ENCODE measurements around the gene PAPSS2.

Gene PAPSS2

GRCh38 chr10:87671139-87671815, 11.6 kb downstream of the PAPSS2 start:
- no peak for DNase-seq (ENCODE audit: low spot score)

GRCh38 chr10:87672551-87672950, 12.9 kb downstream of the PAPSS2 start:
- DNase-seq (ENCODE audit: low spot score): no peak

- no peak for DNase-seq (ENCODE audit: low spot score)
These were observed 15.3 kb downstream of the PAPSS2 start for GRCh38 chr10:87674943-87675342.

- DNase-seq (ENCODE audit: low spot score): no peak
These were observed 16.0 kb downstream of the PAPSS2 start for GRCh38 chr10:87675396-87676376.

GRCh38 chr10:87677595-87677994, 17.9 kb downstream of the PAPSS2 start:
- DNase-seq (ENCODE audit: low spot score): no peak

- DNase-seq (ENCODE audit: low spot score): no peak
These were observed 18.6 kb downstream of the PAPSS2 start for GRCh38 chr10:87678302-87678701.

- no peak for DNase-seq (ENCODE audit: low spot score)
These were observed 23.7 kb downstream of the PAPSS2 start for GRCh38 chr10:87683356-87683755.

GRCh38 chr10:87684001-87684638, 24.4 kb downstream of the PAPSS2 start:
- DNase-seq (ENCODE audit: low spot score): no peak

GRCh38 chr10:87685832-87686574, 26.3 kb downstream of the PAPSS2 start:
- no peak for DNase-seq (ENCODE audit: low spot score)

GRCh38 chr10:87691506-87692070, 31.9 kb downstream of the PAPSS2 start:
- no peak for DNase-seq (ENCODE audit: low spot score)

GRCh38 chr10:87692956-87693484, 33.3 kb downstream of the PAPSS2 start:
- no peak for DNase-seq (ENCODE audit: low spot score)

GRCh38 chr10:87694011-87694794, 34.5 kb downstream of the PAPSS2 start:
- DNase-seq (ENCODE audit: low spot score): peak; percentile 3

GRCh38 chr10:87695074-87695473, 35.4 kb downstream of the PAPSS2 start:
- DNase-seq (ENCODE audit: low spot score): no peak

GRCh38 chr10:87696922-87697745, 37.5 kb downstream of the PAPSS2 start:
- no peak for DNase-seq (ENCODE audit: low spot score)

GRCh38 chr10:87700031-87700796, 40.5 kb downstream of the PAPSS2 start:
- DNase-seq (ENCODE audit: low spot score): peak; percentile 68

- DNase-seq (ENCODE audit: low spot score): no peak
These were observed 42.7 kb downstream of the PAPSS2 start for GRCh38 chr10:87702260-87702972.

- no peak for DNase-seq (ENCODE audit: low spot score)
These were observed 43.3 kb downstream of the PAPSS2 start for GRCh38 chr10:87702973-87703294.

- no peak for DNase-seq (ENCODE audit: low spot score)
These were observed 44.1 kb downstream of the PAPSS2 start for GRCh38 chr10:87703771-87704170.

All from AG08395 (cell line).